Lung (tissue), 12 donors: Measurements from ENCODE around the gene CEMIP. TPM values are rescaled to one million over a fixed set of nuclear protein-coding genes. Genes with fewer than 3 reads are reported as not detected.

ENCODE experiments used
- ATAC-seq: fragments of 200-7000 bp; cut with Tn5 transposase; one replicate; pipeline ENCODE4 v1.9.1; 2020; ENCODE audit warnings: moderate number of reproducible peaks; ENCODE audit not compliant: insufficient read depth, low FRiP score
- DNase-seq, 3 donors: peaks; one replicate each; pipeline ENCODE4 v3.0.0-alpha.2; 2013 to 2017
- H3K27ac ChIP-seq, 2 donors: one replicate each; pipeline ENCODE4 v1.5.1; 2013; ENCODE audit warnings: mild to moderate bottlenecking in 2 of 2, moderate library complexity in 2 of 2, control low read depth in 1 of 2, inconsistent platforms in 1 of 2, low read depth in 1 of 2, low read length in 1 of 2
- H3K27me3 ChIP-seq, 3 donors: one replicate each; pipeline ENCODE4 v1.5.1; 2013; ENCODE audit warnings: low read length in 2 of 3; ENCODE audit not compliant: control insufficient read depth in 3 of 3, insufficient read depth in 3 of 3
- H3K36me3 ChIP-seq, 4 donors: one replicate each; pipeline ENCODE4 v1.5.1; 2013; ENCODE audit warnings: low read length in 4 of 4, mild to moderate bottlenecking in 1 of 4, moderate library complexity in 1 of 4; ENCODE audit not compliant: control insufficient read depth in 4 of 4, insufficient read depth in 4 of 4
- H3K4me1 ChIP-seq, 5 donors: one replicate each; pipeline ENCODE4 v1.5.1; 2013; ENCODE audit warnings: low read length in 5 of 5, mild to moderate bottlenecking in 2 of 5, moderate library complexity in 1 of 5; ENCODE audit not compliant: control insufficient read depth in 5 of 5, insufficient read depth in 5 of 5
- H3K4me3 ChIP-seq: one replicate; pipeline ENCODE4 v1.5.1; 2013; ENCODE audit warnings: mild to moderate bottlenecking, control low read depth, moderate library complexity
- H3K9ac ChIP-seq, 2 donors: one replicate each; pipeline ENCODE4 v1.5.1; 2013; ENCODE audit warnings: low read length in 2 of 2, control low read depth in 1 of 2; ENCODE audit not compliant: insufficient read depth in 1 of 2
- H3K9me3 ChIP-seq, 4 donors: one replicate each; pipeline ENCODE4 v1.5.1; 2013; ENCODE audit warnings: low read length in 3 of 4, mild to moderate bottlenecking in 1 of 4, moderate library complexity in 1 of 4; ENCODE audit not compliant: control insufficient read depth in 4 of 4, insufficient read depth in 3 of 4
- CTCF ChIP-seq: IDR thresholded peaks from 2 replicates; pipeline ENCODE4 v1.5.1; 2012; ENCODE audit warnings: mild to moderate bottlenecking; ENCODE audit errors: control extremely low read depth, extremely low read depth
- WGBS, 2 donors: extraction: QIAGEN DNeasy Blood & Tissue Kit; methylation state at CpG; one replicate each; pipeline ENCODE4 v1.1.7; 2013; 5-methylcytosine and 5-hydroxymethylcytosine counted together
- polyA plus RNA-seq, 2 donors: library from polyadenylated mRNA; stranded (reverse); fragments of 200-250 nt; gene quantifications; one replicate each; pipeline ENCODE4 v1.2.1, GENCODE V29; 2013
- total RNA-seq, 2 donors: library from RNA; depleted of rRNA in 1 of 2; stranded (reverse); fragments of >200 nt in 1 of 2; gene quantifications; one replicate each; pipeline ENCODE4 v1.2.1, GENCODE V29; 2014 to 2021
- donor health status: control.
- donor health status: control.
- donor health status: Bipolar disorder and iron deficiency.
- donor health status: healthy.
- donor health status: DM: yes; HTN: yes; CAD: no.

Gene CEMIP
- total and polyA plus RNA-seq, 4 donors: 1.9 to 32.0 (median 3.9) TPM

DNA sequence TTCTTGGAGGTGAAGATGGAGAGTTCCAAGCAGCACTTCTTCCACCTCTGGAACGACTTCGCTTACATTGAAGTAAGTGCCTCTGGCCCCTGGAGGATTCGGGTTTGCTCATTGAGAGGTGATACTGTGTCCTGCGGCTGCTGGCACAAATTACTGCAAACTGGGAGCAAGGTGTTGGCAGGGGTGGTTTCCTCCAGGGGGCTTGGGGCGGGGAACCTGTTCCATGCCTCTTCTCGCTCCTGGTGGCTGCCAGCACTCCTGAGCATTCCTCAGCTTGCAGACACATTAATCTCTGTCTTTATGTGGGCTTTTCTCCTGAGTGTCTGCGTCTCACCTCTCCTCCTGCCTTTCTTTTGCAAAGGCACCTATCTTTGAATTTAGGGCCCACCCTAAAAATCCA, 163.1 kb downstream of the CEMIP start:
- Histone ChIP-seq H3K9ac (no peak overlapping the region), H3K4me3 (no peak overlapping the region), H3K27me3 (no peaks in the 10 kb centered on the region), H3K9me3 (peaks cover 0 to 3% (median 0%) of the 10 kb centered on the region in 4 donors), H3K36me3 (peaks cover 5 to 42% (median 11%) of the 10 kb centered on the region in 4 donors), H3K27ac (no peak overlapping the region), H3K4me1 (no peaks in the 10 kb centered on the region)
- DNase-seq (no peak), ATAC-seq (no peak)
- TF ChIP-seq CTCF: no peak
- 81 to 83% methylated on average over 7 of the region's 7 CpGs for WGBS, 2 donors

DNA sequence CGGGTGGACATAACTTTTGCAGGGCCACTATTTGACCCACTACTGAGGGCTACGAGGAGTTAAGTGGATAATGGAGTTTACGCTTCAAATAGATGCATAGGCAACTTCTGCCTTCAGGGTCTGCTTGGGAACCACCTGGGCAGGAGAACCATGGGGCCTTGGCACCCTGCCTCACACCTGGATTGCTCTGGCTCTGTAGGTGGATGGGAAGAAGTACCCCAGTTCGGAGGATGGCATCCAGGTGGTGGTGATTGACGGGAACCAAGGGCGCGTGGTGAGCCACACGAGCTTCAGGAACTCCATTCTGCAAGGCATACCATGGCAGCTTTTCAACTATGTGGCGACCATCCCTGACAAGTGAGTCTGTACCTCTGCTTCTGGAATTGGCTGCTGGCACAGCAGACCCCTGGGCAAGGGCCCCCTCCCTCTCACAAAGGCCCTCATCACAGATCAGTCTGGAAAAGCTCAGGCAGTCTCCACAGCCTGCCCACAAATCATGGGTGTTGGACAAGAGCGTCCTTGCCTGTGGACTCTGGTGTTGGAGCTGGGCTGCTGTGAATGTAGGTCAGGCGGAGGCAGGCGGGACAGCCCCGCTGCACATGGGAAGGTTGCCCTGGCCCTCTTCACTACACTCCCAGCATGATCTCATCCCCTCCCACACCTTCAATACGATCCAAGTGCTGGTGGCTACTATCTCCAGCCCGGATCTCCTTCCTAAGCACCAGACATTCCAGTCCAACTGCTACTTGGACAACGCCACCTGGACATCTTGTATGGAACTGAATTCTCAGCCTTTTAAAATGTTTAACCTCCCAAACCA, 163.8 kb downstream of the CEMIP start:
- WGBS, 2 donors: 89 to 94% methylated on average over 16 of the region's 16 CpGs
- DNase-seq: no peak

GRCh38 chr15:80944818-80945217, 165.6 kb downstream of the CEMIP start:
- no peak overlapping the region for H3K4me3 ChIP-seq
- DNase-seq (no peak), ATAC-seq (no peak)
- TF ChIP-seq CTCF: no peak
- H3K27ac ChIP-seq: no peak overlapping the region
- peaks cover 10 to 57% (median 17%) of the 10 kb centered on the region in 4 donors for H3K36me3 ChIP-seq
- H3K9ac ChIP-seq: no peak overlapping the region
- H3K27me3 ChIP-seq: no peaks in the 10 kb centered on the region
- no peaks in the 10 kb centered on the region for H3K4me1 ChIP-seq
- 95 to 97% methylated on average over 3 of the region's 3 CpGs for WGBS, 2 donors
- peaks cover 0 to 3% (median 0%) of the 10 kb centered on the region in 4 donors for H3K9me3 ChIP-seq

More for the DNA sequence above, 163.8 kb downstream of the CEMIP start:
- H3K4me1 ChIP-seq: no peaks in the 10 kb centered on the region
- no peak for TF ChIP-seq CTCF
- H3K27me3 ChIP-seq: no peaks in the 10 kb centered on the region
- H3K4me3 ChIP-seq: no peak overlapping the region
- peaks cover 8 to 40% (median 14%) of the 10 kb centered on the region in 4 donors for H3K36me3 ChIP-seq
- no peak overlapping the region for H3K9ac ChIP-seq
- H3K27ac ChIP-seq: no peak overlapping the region
- H3K9me3 ChIP-seq: peaks cover 0 to 3% (median 0%) of the 10 kb centered on the region in 4 donors
- no peak for ATAC-seq
